ENCODE data around the gene RSL1D1.
"Not testable (repeated sequence)": the region's sequence is repeated elsewhere in the genome, so short reads cannot be mapped to it uniquely, and the experiment has no call there.

Gene RSL1D1

GRCh38 chr16:11799017-11799381 lies 52.3 kb downstream of the RSL1D1 start:
- DNase-seq (ENCODE audit: low read depth in 3 of 3, low spot score in 1 of 3) = no peak

- no peak for DNase-seq (ENCODE audit: low read depth in 3 of 3, low spot score in 1 of 3)
Measured at GRCh38 chr16:11797957-11798299, 53.4 kb downstream of the RSL1D1 start.

GRCh38 chr16:11797166-11797956 lies 54.0 kb downstream of the RSL1D1 start, which contains the start of gene ZC3H7A:
Gene ZC3H7A (minus strand): TSS chr16:11797258. CDS start chr16:11782354, 14,904 bp downstream.
- DNase-seq (ENCODE audit: low read depth in 3 of 3, low spot score in 1 of 3) = peak; percentile 82 to 85 (median 84)

- no peak for DNase-seq (ENCODE audit: low read depth in 3 of 3, low spot score in 1 of 3)
Measured at GRCh38 chr16:11796227-11797165, 54.8 kb downstream of the RSL1D1 start.

GRCh38 chr16:11795887-11796226 lies 55.5 kb downstream of the RSL1D1 start:
- DNase-seq (ENCODE audit: low read depth in 3 of 3, low spot score in 1 of 3) = no peak

GRCh38 chr16:11794996-11795886 lies 56.1 kb downstream of the RSL1D1 start:
- no peak for DNase-seq (ENCODE audit: low read depth in 3 of 3, low spot score in 1 of 3)

GRCh38 chr16:11794447-11794846 lies 56.9 kb downstream of the RSL1D1 start:
- DNase-seq (ENCODE audit: low read depth in 3 of 3, low spot score in 1 of 3) = no peak

GRCh38 chr16:11793840-11794239 lies 57.5 kb downstream of the RSL1D1 start:
- no peak for DNase-seq (ENCODE audit: low read depth in 3 of 3, low spot score in 1 of 3)

- DNase-seq (ENCODE audit: low read depth in 3 of 3, low spot score in 1 of 3) = no peak
Measured at GRCh38 chr16:11792410-11793241, 58.7 kb downstream of the RSL1D1 start.

- no peak for DNase-seq (ENCODE audit: low read depth in 3 of 3, low spot score in 1 of 3)
Measured at GRCh38 chr16:11791144-11791828, 60.1 kb downstream of the RSL1D1 start.

GRCh38 chr16:11788914-11789313 lies 62.4 kb downstream of the RSL1D1 start:
- no peak for DNase-seq (ENCODE audit: low read depth in 3 of 3, low spot score in 1 of 3)

GRCh38 chr16:11784980-11785599 lies 66.3 kb downstream of the RSL1D1 start:
- not testable (repeated sequence) for DNase-seq (ENCODE audit: low read depth in 3 of 3, low spot score in 1 of 3)

GRCh38 chr16:11784381-11784780 lies 67.0 kb downstream of the RSL1D1 start:
- not testable (repeated sequence) for DNase-seq (ENCODE audit: low read depth in 3 of 3, low spot score in 1 of 3)

- DNase-seq (ENCODE audit: low read depth in 3 of 3, low spot score in 1 of 3) = no peak
Measured at GRCh38 chr16:11784038-11784369, 67.3 kb downstream of the RSL1D1 start.
